Activated T-helper 2 cell treated with anti-CD3 and anti-CD28 coated beads, Interferon-gamma antibody, Interleukin-2, Interleukin-4, amounts not matched to agents 10 μg/mL and 5 μg/mL and 100 μg/mL, durations not matched to agents 14 hours and 24 hours and 36 hours (primary cell): Measurements from ENCODE around the gene OR7A10. TPM values are rescaled to one million over a fixed set of nuclear protein-coding genes. Genes with fewer than 3 reads are reported as not detected.

ENCODE experiments used
- DNase-seq: peaks from one replicate; pipeline ENCODE4 v3.0.0; 2021; ENCODE audit warnings: low spot score
- H3K27ac Mint-ChIP-seq: one replicate; pipeline ENCODE4 v1.8.0; 2021; ENCODE audit warnings: mixed read lengths
- H3K27me3 Mint-ChIP-seq: one replicate; pipeline ENCODE4 v1.8.0; 2021; ENCODE audit warnings: low read depth, mixed read lengths
- H3K36me3 Mint-ChIP-seq: one replicate; pipeline ENCODE4 v1.8.0; 2021; ENCODE audit warnings: low read depth, mixed read lengths
- H3K4me1 Mint-ChIP-seq: one replicate; pipeline ENCODE4 v1.8.0; 2021; ENCODE audit warnings: low read depth, mixed read lengths
- H3K4me3 Mint-ChIP-seq: one replicate; pipeline ENCODE4 v1.8.0; 2021; ENCODE audit warnings: low read depth, mild to moderate bottlenecking, moderate library complexity, mixed read lengths
- H3K9me3 Mint-ChIP-seq: one replicate; pipeline ENCODE4 v1.8.0; 2021; ENCODE audit warnings: mixed read lengths
- intact Hi-C: fragments of 100-400 bp; cut with micrococcal nuclease; formaldehyde crosslinking; loops from one replicate; pipeline ENCODE4 v1.15.1; 2023
- total RNA-seq: library from RNA; stranded (reverse); gene quantifications from 2 replicates; pipeline ENCODE4 v1.2.3, GENCODE V29; 2022

OR7A10 gene
- not detected in 2 replicates for total RNA-seq

DNA sequence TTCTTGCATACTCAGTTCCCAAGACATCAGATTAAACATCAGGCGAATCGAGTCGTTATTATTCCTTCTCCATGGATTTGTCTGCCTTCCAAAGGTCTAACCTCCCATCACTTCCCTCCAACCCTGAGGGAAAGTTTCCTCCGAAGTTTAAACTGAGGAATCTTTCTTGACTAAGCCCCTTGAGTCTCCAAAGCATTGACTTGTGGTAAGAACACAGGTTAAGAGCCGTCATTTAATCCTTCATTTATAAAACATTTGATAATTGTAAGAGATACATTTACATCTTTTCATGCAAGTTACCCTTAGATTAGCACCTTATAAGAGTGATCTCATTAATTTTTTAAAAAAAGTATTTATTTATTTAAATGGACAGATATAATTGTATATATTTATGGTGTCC lies at the start of gene OR7A10:
Gene OR7A10, minus strand, starts transcription at position 101 of the 400 bp plus-strand sequence. CDS start 7,045 bp downstream, outside the sequence.
- intact Hi-C loops: no loop called here
- Mint-ChIP-seq H3K27ac (no peak within 1 kb of the TSS), H3K27me3 (peaks cover 6% of the 10 kb centered on the region), H3K36me3 (no peaks in the 10 kb centered on the region), H3K9me3 (no peaks in the 10 kb centered on the region), H3K4me3 (no peak within 1 kb of the TSS), H3K4me1 (no peaks in the 10 kb centered on the region)
- DNase-seq: no peak

DNA sequence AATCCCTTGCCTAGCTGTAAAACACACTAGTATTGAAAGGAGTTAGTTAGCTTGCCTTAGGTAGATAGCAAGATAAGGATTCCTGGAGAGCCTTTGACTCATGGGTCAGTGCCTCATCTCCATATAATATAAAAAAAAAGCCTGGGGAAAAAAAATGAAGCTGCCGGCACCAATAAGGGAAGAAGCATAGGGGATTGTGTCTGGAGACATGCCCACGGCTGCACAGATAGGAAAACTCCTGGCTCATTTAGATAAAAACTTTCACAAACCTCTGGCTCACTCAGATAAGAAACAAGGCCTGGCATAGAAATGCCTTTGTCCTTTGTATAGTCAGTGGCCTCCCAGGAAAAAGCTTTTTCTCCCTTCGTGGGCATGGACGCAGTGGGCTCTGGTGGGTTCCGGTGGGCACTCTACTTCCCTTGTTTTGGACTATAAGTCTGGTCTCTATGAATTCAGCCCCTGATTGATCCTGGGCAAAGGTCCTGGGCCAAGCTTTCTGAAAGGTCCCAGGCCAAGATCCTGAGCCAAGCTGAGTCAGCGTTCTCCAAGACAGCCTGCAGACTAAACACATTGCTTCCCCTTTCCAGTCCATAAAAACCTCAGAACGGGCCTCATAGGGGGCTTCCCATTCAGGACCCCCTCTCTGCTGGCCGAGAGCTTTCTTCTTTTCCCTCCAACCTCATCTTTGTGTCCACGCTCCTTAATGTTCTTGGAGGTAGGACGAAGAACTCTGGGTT lies 42.1 kb upstream of the OR7A10 start:
- Mint-ChIP-seq H3K9me3 (no peaks in the 10 kb centered on the region), H3K4me3 (no peak overlapping the region), H3K4me1 (peaks cover 5% of the 10 kb centered on the region), H3K36me3 (no peaks in the 10 kb centered on the region), H3K27me3 (peaks cover 4% of the 10 kb centered on the region), H3K27ac (no peak overlapping the region)
- DNase-seq: no peak
- intact Hi-C loops: no loop called here

DNA sequence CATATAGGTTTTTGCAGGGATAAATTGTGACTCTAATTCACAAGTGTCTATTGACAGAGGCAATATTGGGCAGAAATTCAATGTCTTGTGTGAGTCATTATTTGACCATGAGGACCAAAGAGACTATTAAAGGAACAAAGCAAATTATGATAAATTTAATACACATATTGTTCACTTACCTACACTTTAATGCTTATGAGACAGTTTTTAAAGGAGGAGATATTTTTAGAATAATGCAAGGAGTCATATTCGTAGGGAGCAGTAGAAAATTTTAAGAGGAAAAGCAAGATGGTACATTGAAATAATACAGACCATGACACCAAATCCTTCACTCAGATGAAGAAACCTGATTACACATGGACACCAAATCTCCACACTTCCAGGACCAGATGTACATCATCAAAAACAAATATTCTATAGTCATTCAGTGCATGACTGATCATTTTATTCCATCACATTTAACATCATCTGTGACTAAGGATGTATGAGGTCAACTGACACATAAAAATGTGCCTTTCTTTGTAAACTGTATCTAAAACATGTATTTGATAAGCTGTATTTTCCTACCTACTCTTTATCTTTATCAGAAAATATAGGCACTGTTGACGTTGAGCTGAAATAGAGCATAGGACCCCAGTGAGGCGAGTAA lies 41.4 kb upstream of the OR7A10 start:
- intact Hi-C loops: loop anchor here (2.0 to 10.0 kb wide), 2 partner anchors 105 to 315 kb away; no protein-coding TSS in a partner anchor
- Mint-ChIP-seq H3K4me1 (peaks cover 5% of the 10 kb centered on the region), H3K36me3 (no peaks in the 10 kb centered on the region), H3K27ac (no peak overlapping the region), H3K4me3 (no peak overlapping the region), H3K9me3 (no peaks in the 10 kb centered on the region), H3K27me3 (peaks cover 7% of the 10 kb centered on the region)
- no peak for DNase-seq

DNA sequence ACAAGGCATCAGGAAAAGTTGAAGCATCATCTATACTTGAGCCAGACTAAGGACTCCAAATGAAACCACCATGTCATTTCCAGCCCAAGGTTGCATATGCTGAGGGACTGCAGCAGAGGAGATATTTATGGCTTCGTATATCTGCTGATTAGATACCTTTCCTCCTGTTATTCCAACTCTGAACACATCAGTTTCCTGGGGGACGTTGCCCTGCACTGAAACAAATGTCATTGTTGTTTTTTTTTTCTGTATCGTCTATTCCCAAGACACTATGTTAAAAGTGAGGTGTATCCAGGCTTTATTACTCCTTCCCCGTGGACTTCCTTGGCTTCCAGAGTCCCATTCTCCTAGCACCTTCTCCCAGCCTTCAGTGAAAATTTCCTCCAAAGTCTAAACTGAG lies 37.3 kb upstream of the OR7A10 start, which contains the start of gene OR7A17:
Gene OR7A17, minus strand, starts transcription at position 101 of the 400 bp plus-strand sequence. CDS start 4,777 bp downstream, outside the sequence.
- Mint-ChIP-seq H3K9me3 (no peaks in the 10 kb centered on the region), H3K27me3 (peaks cover 5% of the 10 kb centered on the region), H3K27ac (no peak within 1 kb of the TSS), H3K36me3 (no peaks in the 10 kb centered on the region), H3K4me1 (peaks cover 5% of the 10 kb centered on the region), H3K4me3 (no peak within 1 kb of the TSS)
- intact Hi-C loops: loop anchor here (10.0 kb wide), 1 partner anchor 101 kb away; no protein-coding TSS in a partner anchor
- no peak for DNase-seq

DNA sequence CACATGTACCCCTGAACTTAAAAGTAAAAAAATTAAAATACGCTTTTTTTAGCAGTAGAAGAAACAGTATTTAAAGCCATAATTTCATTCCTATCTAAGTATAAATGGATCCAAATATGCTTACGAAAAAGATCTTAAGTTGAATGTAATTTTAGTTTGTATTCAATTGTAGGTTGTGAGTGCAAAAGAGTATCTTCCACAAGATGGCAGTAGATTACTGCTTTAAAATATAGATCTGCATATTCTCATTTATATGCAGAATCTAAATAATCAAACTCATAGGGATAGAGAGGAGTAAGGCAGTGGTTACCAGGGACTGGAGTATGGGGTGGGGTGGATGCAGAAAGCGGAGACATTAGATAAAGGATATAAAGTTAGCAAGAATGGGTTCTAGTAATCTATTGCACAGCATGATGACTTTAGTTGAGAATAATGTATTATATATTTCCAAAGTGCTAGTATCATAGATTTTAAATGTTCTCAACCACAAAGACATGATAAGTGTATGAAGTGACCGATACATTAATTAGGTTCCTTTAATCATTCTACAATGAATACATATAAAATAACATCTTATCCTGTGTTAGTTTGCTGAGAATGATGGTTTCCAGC lies 23.0 kb upstream of the OR7A10 start:
- H3K36me3 Mint-ChIP-seq: no peaks in the 10 kb centered on the region
- no peak for DNase-seq
- peaks cover 5% of the 10 kb centered on the region for H3K27me3 Mint-ChIP-seq
- no peak overlapping the region for H3K4me3 Mint-ChIP-seq
- H3K4me1 Mint-ChIP-seq: no peaks in the 10 kb centered on the region
- no peaks in the 10 kb centered on the region for H3K9me3 Mint-ChIP-seq
- intact Hi-C loops: no loop called here
- H3K27ac Mint-ChIP-seq: no peak overlapping the region

DNA sequence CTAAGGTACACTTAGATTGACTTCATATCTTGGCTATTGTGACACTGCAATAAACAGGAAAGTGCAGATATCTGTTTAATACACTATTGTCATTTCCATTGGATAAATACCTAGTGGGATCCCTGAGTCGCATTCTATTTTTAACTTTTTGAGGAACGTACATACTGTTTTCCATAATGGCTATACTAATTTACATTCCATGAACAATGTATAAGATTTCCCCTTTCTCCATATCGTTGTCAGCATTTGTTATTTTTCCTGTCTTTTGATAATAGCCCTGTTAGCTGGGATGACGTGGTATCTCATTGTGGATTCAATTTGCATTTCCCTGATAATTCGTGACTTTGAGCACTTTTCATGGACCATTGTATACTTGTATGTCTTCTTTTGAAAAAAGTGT lies 19.8 kb upstream of the OR7A10 start:
- Mint-ChIP-seq H3K27me3 (peaks cover 7% of the 10 kb centered on the region), H3K4me3 (no peak overlapping the region), H3K9me3 (no peaks in the 10 kb centered on the region), H3K36me3 (no peaks in the 10 kb centered on the region), H3K4me1 (no peaks in the 10 kb centered on the region), H3K27ac (no peak overlapping the region)
- intact Hi-C loops: no loop called here
- no peak for DNase-seq

DNA sequence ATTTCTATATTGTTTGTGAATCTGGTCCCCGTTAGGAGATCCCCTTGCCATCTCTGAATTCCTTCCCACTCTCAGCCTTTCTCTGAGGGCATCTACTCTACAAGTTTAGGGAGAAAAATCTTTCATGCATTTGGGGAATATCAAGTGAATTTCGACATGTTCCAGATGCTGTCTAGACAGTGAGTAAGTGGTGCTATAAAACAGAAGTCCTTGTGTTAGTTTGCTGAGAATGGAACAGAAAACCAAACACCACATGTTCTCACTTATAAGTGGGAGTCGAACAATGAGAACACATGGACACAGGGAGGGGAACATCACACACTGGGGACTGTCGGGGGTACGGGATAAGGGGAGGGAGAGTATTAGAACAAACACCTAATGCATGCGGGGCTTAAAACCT lies 5.1 kb downstream of the OR7A10 start:
- Mint-ChIP-seq H3K27me3 (peaks cover 4% of the 10 kb centered on the region), H3K4me3 (no peak overlapping the region), H3K4me1 (no peaks in the 10 kb centered on the region), H3K27ac (no peak overlapping the region), H3K9me3 (no peaks in the 10 kb centered on the region), H3K36me3 (no peaks in the 10 kb centered on the region)
- no peak for DNase-seq
- intact Hi-C loops: no loop called here

DNA sequence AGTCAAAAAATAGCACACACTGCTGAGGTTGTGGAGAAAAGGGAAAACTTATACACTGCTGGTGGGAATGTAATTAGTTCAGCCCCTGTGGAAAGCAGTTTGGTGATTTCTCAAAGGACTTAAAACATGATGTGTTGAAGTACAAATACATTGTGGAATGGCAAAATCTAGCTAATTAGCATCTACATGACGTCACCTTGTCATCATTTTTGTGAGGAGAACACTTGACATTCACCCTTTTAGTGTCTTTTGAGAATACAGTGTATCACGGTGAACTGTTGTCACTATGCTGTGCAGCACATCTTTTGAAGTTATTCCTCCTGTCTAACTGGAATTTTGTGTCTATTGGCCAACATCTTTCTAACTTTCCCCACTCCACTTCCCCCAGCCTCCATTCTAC lies 5.6 kb downstream of the OR7A10 start:
- H3K36me3 Mint-ChIP-seq: no peaks in the 10 kb centered on the region
- no peak overlapping the region for H3K27ac Mint-ChIP-seq
- no peaks in the 10 kb centered on the region for H3K9me3 Mint-ChIP-seq
- no peak for DNase-seq
- no peaks in the 10 kb centered on the region for H3K4me1 Mint-ChIP-seq
- intact Hi-C loops: no loop called here
- H3K27me3 Mint-ChIP-seq: peaks cover 4% of the 10 kb centered on the region
- no peak overlapping the region for H3K4me3 Mint-ChIP-seq

DNA sequence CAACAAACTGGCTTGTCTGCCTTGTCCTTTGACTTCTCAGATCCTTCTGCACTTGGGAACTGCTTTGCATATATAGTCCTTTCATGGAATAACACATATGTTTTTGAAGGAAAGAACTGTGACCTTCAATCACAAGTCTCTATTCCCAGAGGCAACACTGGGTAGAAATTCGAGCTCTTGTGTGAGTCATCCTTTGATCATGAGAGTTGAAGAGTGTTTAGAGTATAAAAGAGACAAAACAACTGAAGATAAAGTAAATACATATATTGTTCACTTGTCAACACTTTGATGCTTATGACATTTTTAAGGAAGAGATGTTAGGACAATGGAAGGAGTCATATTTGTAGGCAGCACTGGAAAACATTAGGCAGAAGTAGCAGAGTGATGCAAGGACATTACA lies 8.5 kb downstream of the OR7A10 start:
- Mint-ChIP-seq H3K27ac (no peak overlapping the region), H3K4me3 (no peak overlapping the region)
- DNase-seq: no peak

DNA sequence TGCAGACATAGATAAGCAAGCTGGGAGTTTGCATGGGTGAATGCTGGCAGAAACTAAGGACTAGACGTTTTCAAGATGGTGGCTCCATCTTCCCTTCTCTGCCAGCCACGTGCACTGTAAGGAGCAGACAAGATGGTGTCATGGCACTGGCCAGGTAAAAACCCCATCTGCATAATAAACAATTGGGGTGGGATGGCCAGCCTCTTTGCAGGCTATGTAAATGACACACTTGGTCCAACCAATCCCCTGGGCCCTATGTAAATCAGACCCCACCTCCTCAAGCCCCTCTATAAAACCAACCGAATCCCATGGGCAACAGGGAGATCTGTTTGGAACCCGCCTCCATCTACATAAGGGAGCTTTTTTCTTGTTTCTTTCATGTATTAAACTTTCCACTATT lies 11.3 kb downstream of the OR7A10 start:
- H3K27me3 Mint-ChIP-seq: no peaks in the 10 kb centered on the region
- DNase-seq: no peak
- H3K36me3 Mint-ChIP-seq: no peaks in the 10 kb centered on the region
- no peak overlapping the region for H3K27ac Mint-ChIP-seq
- no peaks in the 10 kb centered on the region for H3K4me1 Mint-ChIP-seq
- H3K4me3 Mint-ChIP-seq: no peak overlapping the region
- no peaks in the 10 kb centered on the region for H3K9me3 Mint-ChIP-seq
- intact Hi-C loops: no loop called here

More for the DNA sequence above, 8.5 kb downstream of the OR7A10 start:
- Mint-ChIP-seq H3K27me3 (peaks cover 4% of the 10 kb centered on the region), H3K4me1 (no peaks in the 10 kb centered on the region), H3K9me3 (no peaks in the 10 kb centered on the region), H3K36me3 (no peaks in the 10 kb centered on the region)
- intact Hi-C loops: no loop called here

DNA sequence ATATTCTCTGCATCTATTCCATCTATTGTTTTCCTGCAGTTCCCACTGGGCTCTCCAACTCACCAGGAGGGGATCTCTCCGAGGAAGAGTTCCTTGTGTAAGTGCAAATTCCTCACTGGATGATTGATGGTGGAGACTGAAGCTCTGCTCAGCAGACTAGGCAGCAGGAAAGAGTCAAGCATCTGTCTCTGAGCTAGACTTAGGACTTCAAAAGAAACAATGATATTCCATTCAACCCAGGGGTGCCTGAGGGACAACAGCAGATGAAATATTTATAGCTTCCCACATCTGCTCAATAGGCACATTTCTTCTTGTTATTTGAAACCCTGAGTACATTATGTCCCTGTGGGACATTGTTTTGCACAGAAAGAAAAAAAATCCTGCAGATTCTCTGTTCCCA lies 13.7 kb downstream of the OR7A10 start, which contains the start of the genes OR7A5 and OR7C1:
Gene OR7A5, minus strand, starts transcription at position 175 of the 400 bp plus-strand sequence. CDS start 6,944 bp downstream, outside the sequence.
Gene OR7C1, minus strand, starts transcription at position 175 of the 400 bp plus-strand sequence. CDS start 35,049 bp downstream, outside the sequence.
- Mint-ChIP-seq H3K36me3 (no peaks in the 10 kb centered on the region), H3K4me1 (no peaks in the 10 kb centered on the region), H3K4me3 (no peak within 1 kb of the TSS), H3K9me3 (no peaks in the 10 kb centered on the region), H3K27me3 (no peaks in the 10 kb centered on the region), H3K27ac (no peak within 1 kb of the TSS)
- DNase-seq: no peak
- intact Hi-C loops: no loop called here

DNA sequence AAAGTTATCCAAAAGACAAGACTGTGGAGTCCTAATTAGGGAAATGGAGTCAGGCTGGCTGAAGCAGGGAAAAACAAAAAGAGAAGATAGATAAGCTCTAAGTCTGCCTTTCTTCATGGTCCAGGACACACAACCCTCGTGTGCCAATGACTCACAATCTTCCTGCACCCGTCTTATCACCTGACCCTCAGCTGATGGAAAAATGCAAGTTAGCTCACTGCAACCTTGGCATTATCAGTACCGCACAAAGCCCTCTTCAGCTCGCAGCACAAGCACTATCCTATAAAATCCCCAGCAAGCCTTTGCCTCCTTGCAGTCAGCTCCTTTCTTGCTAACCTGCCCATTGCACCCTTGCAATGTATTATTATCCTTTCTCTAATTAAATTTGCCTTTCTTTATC lies 18.0 kb downstream of the OR7A10 start:
- Mint-ChIP-seq H3K4me3 (no peak overlapping the region), H3K27ac (no peak overlapping the region), H3K9me3 (no peaks in the 10 kb centered on the region), H3K27me3 (no peaks in the 10 kb centered on the region), H3K36me3 (no peaks in the 10 kb centered on the region), H3K4me1 (no peaks in the 10 kb centered on the region)
- DNase-seq: no peak
- intact Hi-C loops: no loop called here

DNA sequence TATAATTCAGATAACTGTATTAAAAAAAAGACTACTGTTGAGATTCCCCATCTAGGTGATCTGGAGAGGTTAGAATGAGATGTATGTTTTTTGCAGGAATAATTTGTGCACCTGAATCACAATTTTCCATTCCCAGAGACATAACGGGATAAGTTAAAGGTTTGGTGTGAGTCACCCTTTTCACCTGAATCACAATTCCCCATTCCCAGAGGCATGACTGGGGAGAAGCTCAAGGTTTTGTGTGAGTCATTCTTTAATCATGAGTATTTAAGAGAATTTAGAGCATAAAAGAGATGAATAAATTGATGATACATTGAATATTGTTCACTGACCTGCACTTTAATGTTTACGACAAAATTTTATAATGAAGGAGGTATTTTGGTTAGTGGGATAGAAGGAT lies 22.7 kb downstream of the OR7A10 start:
- H3K27me3 Mint-ChIP-seq: no peaks in the 10 kb centered on the region
- no peak for DNase-seq
- no peak overlapping the region for H3K4me3 Mint-ChIP-seq
- H3K4me1 Mint-ChIP-seq: no peaks in the 10 kb centered on the region
- no peak overlapping the region for H3K27ac Mint-ChIP-seq
- H3K36me3 Mint-ChIP-seq: no peaks in the 10 kb centered on the region
- intact Hi-C loops: no loop called here
- no peaks in the 10 kb centered on the region for H3K9me3 Mint-ChIP-seq
